PC-9 (cell line): ENCODE measurements around the gene OPN1SW. TPM values are rescaled to one million over a fixed set of nuclear protein-coding genes. Genes with fewer than 3 reads are reported as not detected.

ENCODE experiments used
- BruUV-seq: library from RNA; stranded (reverse); fragments of 400-500 nt; replicated peaks from 2 replicates; lab custom pipeline; 2021; lab: Mats Ljungman, UMichigan
- CTCF ChIA-PET: fragments of 300-600 bp; sonication (Branson Sonifier 250); formaldehyde crosslinking; loops from one replicate; lab custom pipeline; 2022; ENCODE audit warnings: antibody characterized with exemption; lab: Charles Lee
- POLR2A ChIA-PET: fragments of 300-600 bp; sonication (Branson Sonifier 250); formaldehyde crosslinking; loops from one replicate; lab custom pipeline; 2022; ENCODE audit warnings: antibody characterized with exemption; ENCODE audit not compliant: unreplicated experiment; lab: Charles Lee
- DNase-seq, 2 experiments: peaks; one replicate each; pipeline versions ENCODE4 v3.0.0 to v3.0.0-alpha.2; 2015 to 2022; ENCODE audit warnings: mixed read lengths in 1 of 2
- H2AFZ ChIP-seq: fragments of 200-600 bp; sonication (generic); 2 replicates; pipeline ENCODE4 v1.8.1; 2017; ENCODE audit warnings: antibody characterized with exemption
- H3F3A ChIP-seq: fragments of 200-600 bp; sonication (generic); 2 replicates; pipeline ENCODE4 v1.8.1; 2017; ENCODE audit warnings: antibody characterized with exemption, mild to moderate bottlenecking, low read depth; ENCODE audit not compliant: insufficient read depth
- H3K27ac ChIP-seq: fragments of 200-600 bp; sonication (generic); 2 replicates; pipeline ENCODE4 v1.6.1; 2016; ENCODE audit warnings: mixed run types
- H3K27me3 ChIP-seq: fragments of 200-600 bp; sonication (generic); 2 replicates; pipeline ENCODE4 v1.6.1; 2016; ENCODE audit warnings: low read depth, mixed run types; ENCODE audit not compliant: insufficient read depth
- H3K36me3 ChIP-seq: fragments of 200-600 bp; sonication (generic); 2 replicates; pipeline ENCODE4 v1.6.1; 2016; ENCODE audit warnings: low read depth, mixed run types
- H3K4me1 ChIP-seq: fragments of 200-600 bp; sonication (generic); replicated peaks from 2 replicates; pipeline ENCODE4 v1.6.1; 2016; ENCODE audit warnings: mixed run types; ENCODE audit not compliant: insufficient read depth
- H3K4me2 ChIP-seq: fragments of 200-600 bp; sonication (generic); 2 replicates; pipeline ENCODE4 v1.6.1; 2017; ENCODE audit warnings: mixed run types
- H3K4me3 ChIP-seq: fragments of 200-600 bp; sonication (generic); 2 replicates; pipeline ENCODE4 v1.6.1; 2016; ENCODE audit warnings: mixed run types
- H3K79me2 ChIP-seq: fragments of 200-600 bp; sonication (generic); 2 replicates; pipeline ENCODE4 v1.6.1; 2017; ENCODE audit warnings: low read depth, mixed run types
- H3K9me2 ChIP-seq: fragments of 200-600 bp; sonication (generic); 2 replicates; pipeline ENCODE4 v1.8.1; 2017; ENCODE audit warnings: mild to moderate bottlenecking; ENCODE audit not compliant: insufficient read depth
- H3K9me3 ChIP-seq: fragments of 200-600 bp; sonication (generic); 2 replicates; pipeline ENCODE4 v1.8.1; 2016; ENCODE audit warnings: low read depth; ENCODE audit not compliant: insufficient read depth
- H4K20me1 ChIP-seq: fragments of 200-600 bp; sonication (generic); 2 replicates; pipeline ENCODE4 v1.8.1; 2017; ENCODE audit not compliant: insufficient read depth
- CTCF ChIP-seq: fragments of 200-600 bp; sonication (generic); conservative IDR thresholded peaks from 2 replicates; pipeline ENCODE4 v1.6.1; 2017; ENCODE audit warnings: mixed run types, antibody characterized with exemption, mild to moderate bottlenecking, moderate library complexity
- EZH2 ChIP-seq: fragments of 200-600 bp; sonication (generic); IDR thresholded peaks from 2 replicates; pipeline ENCODE4 v1.8.0; 2017; ENCODE audit warnings: antibody characterized with exemption, low read depth
- intact Hi-C: fragments of 100-400 bp; cut with micrococcal nuclease; formaldehyde crosslinking; loops from one replicate; pipeline ENCODE4 v1.10.0; 2022; ENCODE audit not compliant: unreplicated experiment
- total RNA-seq: library from RNA; stranded (reverse); gene quantifications from 2 replicates; pipeline ENCODE4 v1.2.3, GENCODE V29; 2021

The OPN1SW gene
- total RNA-seq, 1 experiment from 2014 or later: not detected

GRCh38 chr7:128781851-128782250 lies 6.3 kb upstream of the OPN1SW start:
- no peaks in the 10 kb centered on the region for H3K9me2 ChIP-seq
- H3K4me1 ChIP-seq: no peaks in the 10 kb centered on the region
- no peaks in the 10 kb centered on the region for H3K36me3 ChIP-seq
- no peak for DNase-seq
- CTCF ChIA-PET: no interaction called here
- intact Hi-C loops: no loop called here
- POLR2A ChIA-PET: no interaction called here
- H3K4me3 ChIP-seq: no peak overlapping the region
- H2AFZ ChIP-seq: no peak overlapping the region
- H3K79me2 ChIP-seq: no peaks in the 10 kb centered on the region
- no peak overlapping the region for H3K4me2 ChIP-seq
- no peak for TF ChIP-seq EZH2
- TF ChIP-seq CTCF: no peak
- no peaks in the 10 kb centered on the region for H4K20me1 ChIP-seq
- H3K27ac ChIP-seq: no peak overlapping the region
- 0 out of 2 replicates have a peak, but pooled peaks cover 3% of the 10 kb centered on the region for H3F3A ChIP-seq
- H3K27me3 ChIP-seq: no peaks in the 10 kb centered on the region
- BruUV-seq: no TSS peak
- H3K9me3 ChIP-seq: no peaks in the 10 kb centered on the region; the same call in 1 of the 2 replicates

- 0 out of 2 replicates have a peak, but pooled peaks cover 3% of the 10 kb centered on the region for H3F3A ChIP-seq
- H3K27ac ChIP-seq: no peak overlapping the region
- POLR2A ChIA-PET: no interaction called here
These were observed 5.5 kb upstream of the OPN1SW start for GRCh38 chr7:128781126-128781525.

GRCh38 chr7:128778946-128779345 lies 3.4 kb upstream of the OPN1SW start:
- Histone ChIP-seq H4K20me1 (no peaks in the 10 kb centered on the region), H3K4me1 (no peaks in the 10 kb centered on the region), H3K79me2 (no peaks in the 10 kb centered on the region), H3K9me2 (no peaks in the 10 kb centered on the region), H3K27me3 (no peaks in the 10 kb centered on the region), H3K9me3 (no peaks in the 10 kb centered on the region; the same call in 1 of the 2 replicates), H3K4me2 (no peak overlapping the region), H2AFZ (no peak overlapping the region), H3K4me3 (no peak overlapping the region), H3F3A (peaks cover 7% of the 10 kb centered on the region; the same call in 1 of the 2 replicates), H3K27ac (no peak overlapping the region), H3K36me3 (no peaks in the 10 kb centered on the region)
- POLR2A ChIA-PET: no interaction called here
- DNase-seq: no peak
- CTCF ChIA-PET: no interaction called here
- intact Hi-C loops: no loop called here
- TF ChIP-seq EZH2 (no peak), CTCF (no peak)
- BruUV-seq: no TSS peak

More at GRCh38 chr7:128781126-128781525, 5.5 kb upstream of the OPN1SW start:
- Histone ChIP-seq H4K20me1 (no peaks in the 10 kb centered on the region), H3K27me3 (no peaks in the 10 kb centered on the region), H3K4me1 (no peaks in the 10 kb centered on the region), H3K9me3 (no peaks in the 10 kb centered on the region; the same call in 1 of the 2 replicates), H3K9me2 (no peaks in the 10 kb centered on the region), H2AFZ (no peak overlapping the region), H3K79me2 (no peaks in the 10 kb centered on the region), H3K4me3 (no peak overlapping the region), H3K4me2 (no peak overlapping the region), H3K36me3 (no peaks in the 10 kb centered on the region)
- no peak for DNase-seq
- intact Hi-C loops: no loop called here
- CTCF ChIA-PET: no interaction called here
- TF ChIP-seq EZH2: no peak
- TF ChIP-seq CTCF: no peak
- BruUV-seq: no TSS peak
